ENCODE results near the gene SH2B2. TPM values are rescaled to one million over a fixed set of nuclear protein-coding genes. Genes with fewer than 3 reads are reported as not detected.
A peak's percentile ranks its signal among the peaks of the same experiment; 100 is the strongest.
"Not testable (repeated sequence)": the region's sequence is repeated elsewhere in the genome, so short reads cannot be mapped to it uniquely, and the experiment has no call there.

SH2B2 gene
- total RNA-seq, 1 donor from 2014 or later, result 11.5 TPM

GRCh38 chr7:102300643-102301221 is 14.1 kb downstream of the SH2B2 start:
- Mint-ChIP-seq H3K27ac (no peak overlapping the region), H3K4me1 (ENCODE audit: low read depth) (peaks cover 4% of the 10 kb centered on the region), H3K36me3 (ENCODE audit: insufficient read depth) (peaks cover 4% of the 10 kb centered on the region), H3K27me3 (peaks cover 3% of the 10 kb centered on the region), H3K4me3 (ENCODE audit: low read depth) (no peak overlapping the region), H3K9me3 (ENCODE audit: low read depth) (no peaks in the 10 kb centered on the region)
- no peak for DNase-seq (ENCODE audit: low spot score, unreplicated experiment)
- peak; percentile 53 for TF ChIP-seq CTCF (IDR thresholded peaks at IDR 0.05; ENCODE audit: unreplicated experiment)

- not testable (repeated sequence) for H3K27me3 Mint-ChIP-seq; DNase-seq (ENCODE audit: low spot score, unreplicated experiment); H3K9me3 Mint-ChIP-seq (ENCODE audit: low read depth); H3K4me1 Mint-ChIP-seq (ENCODE audit: low read depth); H3K4me3 Mint-ChIP-seq (ENCODE audit: low read depth); H3K27ac Mint-ChIP-seq; H3K36me3 Mint-ChIP-seq (ENCODE audit: insufficient read depth)
Measured at GRCh38 chr7:102301367-102301766, 14.7 kb downstream of the SH2B2 start.

- no peak for DNase-seq (ENCODE audit: low spot score, unreplicated experiment)
- Mint-ChIP-seq H3K4me1 (ENCODE audit: low read depth) (no peaks in the 10 kb centered on the region), H3K9me3 (ENCODE audit: low read depth) (no peaks in the 10 kb centered on the region), H3K27ac (no peak overlapping the region), H3K27me3 (peaks cover 3% of the 10 kb centered on the region), H3K4me3 (ENCODE audit: low read depth) (no peak overlapping the region), H3K36me3 (ENCODE audit: insufficient read depth) (peaks cover 4% of the 10 kb centered on the region)
- TF ChIP-seq CTCF (IDR thresholded peaks at IDR 0.05; ENCODE audit: unreplicated experiment), result no peak
Measured at GRCh38 chr7:102302025-102302424, 15.4 kb downstream of the SH2B2 start.

GRCh38 chr7:102303669-102304422 is 17.2 kb downstream of the SH2B2 start:
- TF ChIP-seq CTCF (IDR thresholded peaks at IDR 0.05; ENCODE audit: unreplicated experiment), result no peak
- H3K4me1 Mint-ChIP-seq (ENCODE audit: low read depth), result peaks cover 3% of the 10 kb centered on the region
- no peaks in the 10 kb centered on the region for H3K27me3 Mint-ChIP-seq
- H3K4me3 Mint-ChIP-seq (ENCODE audit: low read depth), result no peak overlapping the region
- no peak overlapping the region for H3K27ac Mint-ChIP-seq
- no peaks in the 10 kb centered on the region for H3K9me3 Mint-ChIP-seq (ENCODE audit: low read depth)
- DNase-seq (ENCODE audit: low spot score, unreplicated experiment), result no peak
- peaks cover 3% of the 10 kb centered on the region for H3K36me3 Mint-ChIP-seq (ENCODE audit: insufficient read depth)

GRCh38 chr7:102304668-102305067 is 18.0 kb downstream of the SH2B2 start:
- Mint-ChIP-seq H3K36me3 (ENCODE audit: insufficient read depth) (peaks cover 3% of the 10 kb centered on the region), H3K27ac (no peak overlapping the region), H3K4me3 (ENCODE audit: low read depth) (no peak overlapping the region), H3K9me3 (ENCODE audit: low read depth) (no peaks in the 10 kb centered on the region), H3K4me1 (ENCODE audit: low read depth) (peaks cover 3% of the 10 kb centered on the region), H3K27me3 (no peaks in the 10 kb centered on the region)
- no peak for TF ChIP-seq CTCF (IDR thresholded peaks at IDR 0.05; ENCODE audit: unreplicated experiment)
- DNase-seq (ENCODE audit: low spot score, unreplicated experiment), result no peak

Measured in progenitor cell of endocrine pancreas (in vitro differentiated cells).